MM.1S (cell line): ENCODE results near the gene BRINP2.

Source experiments
- DNase-seq: peaks from one replicate; pipeline ENCODE4 v3.0.0-alpha.2; 2015
- H2AFZ ChIP-seq: fragments of 300-600 bp; sonication (generic); 2 replicates; pipeline ENCODE4 v1.6.0; 2016; ENCODE audit warnings: antibody characterized with exemption, low read length
- H3F3A ChIP-seq: fragments of 300-600 bp; sonication (generic); 2 replicates; pipeline ENCODE4 v1.6.1; 2016; ENCODE audit warnings: mild to moderate bottlenecking, antibody characterized with exemption, low read length, moderate library complexity, mixed read lengths; ENCODE audit not compliant: insufficient read depth
- H3K27ac ChIP-seq: fragments of 300-600 bp; sonication (generic); 2 replicates; pipeline ENCODE4 v1.5.1; 2016; ENCODE audit warnings: mild to moderate bottlenecking, low read length
- H3K27me3 ChIP-seq: fragments of 300-600 bp; sonication (generic); replicated peaks from 2 replicates; pipeline ENCODE4 v1.6.0; 2016; ENCODE audit warnings: low read length; ENCODE audit not compliant: insufficient read depth
- H3K36me3 ChIP-seq: fragments of 300-600 bp; sonication (generic); replicated peaks from 2 replicates; pipeline ENCODE4 v1.6.1; 2016; ENCODE audit warnings: mild to moderate bottlenecking, low read length, mixed read lengths; ENCODE audit not compliant: insufficient read depth
- H3K4me1 ChIP-seq: fragments of 300-600 bp; sonication (generic); 2 replicates; pipeline ENCODE4 v1.6.1; 2016; ENCODE audit warnings: low read length, mixed read lengths
- H3K4me2 ChIP-seq: fragments of 300-600 bp; sonication (generic); 2 replicates; pipeline ENCODE4 v1.6.0; 2016; ENCODE audit warnings: low read depth, low read length
- H3K4me3 ChIP-seq: fragments of 300-600 bp; sonication (generic); 2 replicates; pipeline ENCODE4 v1.5.1; 2016; ENCODE audit warnings: low read length, mixed read lengths
- H3K79me2 ChIP-seq: fragments of 300-600 bp; sonication (generic); 2 replicates; pipeline ENCODE4 v1.6.1; 2016; ENCODE audit warnings: mixed run types, low read length, mixed read lengths
- H3K9ac ChIP-seq: fragments of 300-600 bp; sonication (generic); 2 replicates; pipeline ENCODE4 v1.6.1; 2016; ENCODE audit warnings: low read length, mixed read lengths
- H3K9me2 ChIP-seq: fragments of 300-600 bp; sonication (generic); replicated peaks from 2 replicates; pipeline ENCODE4 v1.6.1; 2016; ENCODE audit warnings: mild to moderate bottlenecking, low read length, mixed read lengths; ENCODE audit not compliant: insufficient read depth
- H3K9me3 ChIP-seq: fragments of 300-600 bp; sonication (generic); replicated peaks from 2 replicates; pipeline ENCODE4 v1.6.1; 2016; ENCODE audit warnings: mild to moderate bottlenecking, low read length, mixed read lengths; ENCODE audit not compliant: insufficient read depth
- H4K20me1 ChIP-seq: fragments of 300-600 bp; sonication (generic); 2 replicates; pipeline ENCODE4 v1.6.1; 2016; ENCODE audit warnings: mild to moderate bottlenecking, low read length, moderate library complexity, mixed read lengths; ENCODE audit not compliant: insufficient read depth
- CTCF ChIP-seq: fragments of 300-600 bp; sonication (generic); IDR thresholded peaks from 2 replicates; pipeline ENCODE4 v1.5.1; 2016; ENCODE audit warnings: antibody characterized with exemption, low read length, mixed read lengths
- EZH2 ChIP-seq: fragments of 300-600 bp; sonication (generic); optimal IDR thresholded peaks from 2 replicates; pipeline ENCODE3; 2017; ENCODE audit warnings: low read depth, mild to moderate bottlenecking, antibody characterized with exemption, low read length, mixed read lengths
- EZH2phosphoT487 ChIP-seq: fragments of 300-600 bp; sonication (generic); IDR thresholded peaks from 2 replicates; pipeline ENCODE4 v1.6.1; 2018; ENCODE audit warnings: antibody characterized with exemption, low read length

BRINP2 gene

GRCh38 chr1:177229781-177230180 lies 59.0 kb downstream of the BRINP2 start:
- Histone ChIP-seq H3F3A (no peaks in the 10 kb centered on the region), H2AFZ (no peak overlapping the region), H3K4me1 (no peaks in the 10 kb centered on the region), H3K9me2 (no peaks in the 10 kb centered on the region), H3K36me3 (no peaks in the 10 kb centered on the region), H3K4me3 (no peak overlapping the region), H3K27ac (no peak overlapping the region), H3K27me3 (no peaks in the 10 kb centered on the region), H3K9me3 (no peaks in the 10 kb centered on the region), H3K4me2 (no peak overlapping the region), H3K79me2 (no peaks in the 10 kb centered on the region), H4K20me1 (no peaks in the 10 kb centered on the region), H3K9ac (no peak overlapping the region)
- no peak for DNase-seq
- TF ChIP-seq EZH2 (no peak), CTCF (no peak)

DNA sequence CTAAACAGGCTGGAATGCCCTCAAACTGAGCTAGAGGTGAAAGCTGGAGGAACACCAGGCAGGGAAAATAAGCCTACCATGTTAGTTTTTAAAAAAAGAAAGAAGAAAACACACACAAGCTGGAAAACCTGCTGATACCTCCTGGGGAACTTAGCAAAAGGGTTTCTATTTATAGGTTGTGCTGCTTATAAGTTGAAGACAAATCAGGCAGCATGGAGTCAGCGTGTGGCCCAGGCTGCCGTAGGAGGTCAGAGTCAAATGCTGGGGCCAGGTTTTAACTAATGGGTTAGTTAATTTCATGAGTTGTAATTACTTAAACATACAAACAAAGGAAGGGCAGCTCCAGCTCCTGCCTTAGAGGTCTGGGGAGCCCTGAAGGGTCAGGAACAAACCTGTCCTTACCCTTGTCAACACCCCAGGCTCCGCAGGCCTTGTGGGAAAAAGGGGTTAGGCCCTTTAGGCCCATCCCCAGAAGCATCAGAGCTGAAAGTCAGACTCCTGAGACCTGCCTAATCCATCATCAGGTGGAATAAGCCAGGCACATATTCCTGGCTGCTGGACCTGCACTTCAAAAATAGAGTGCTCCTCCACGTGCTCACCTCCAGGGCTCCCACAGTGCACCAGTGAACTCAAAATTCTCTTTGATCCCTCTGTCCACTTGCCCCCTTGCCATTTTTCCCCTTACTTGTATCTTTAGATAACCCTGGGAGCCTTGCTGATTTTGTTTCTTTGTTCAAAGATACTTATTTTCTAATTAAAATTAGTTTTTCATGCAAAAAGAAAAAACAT lies 59.7 kb downstream of the BRINP2 start:
- Histone ChIP-seq H3K36me3 (no peaks in the 10 kb centered on the region), H3K27me3 (no peaks in the 10 kb centered on the region), H3F3A (no peaks in the 10 kb centered on the region), H3K27ac (no peak overlapping the region), H3K9me3 (no peaks in the 10 kb centered on the region), H3K79me2 (no peaks in the 10 kb centered on the region), H4K20me1 (no peaks in the 10 kb centered on the region), H2AFZ (no peak overlapping the region), H3K9me2 (no peaks in the 10 kb centered on the region), H3K4me1 (no peaks in the 10 kb centered on the region), H3K9ac (no peak overlapping the region), H3K4me3 (no peak overlapping the region), H3K4me2 (no peak overlapping the region)
- TF ChIP-seq EZH2phosphoT487 (no peak), EZH2 (no peak), CTCF (no peak)
- DNase-seq, result no peak

GRCh38 chr1:177235350-177235749 lies 64.6 kb downstream of the BRINP2 start:
- Histone ChIP-seq H4K20me1 (no peaks in the 10 kb centered on the region), H3K4me2 (no peak overlapping the region), H3K27ac (no peak overlapping the region), H3K4me3 (no peak overlapping the region), H2AFZ (no peak overlapping the region), H3K9ac (no peak overlapping the region), H3K27me3 (no peaks in the 10 kb centered on the region), H3K79me2 (no peaks in the 10 kb centered on the region), H3K9me2 (no peaks in the 10 kb centered on the region), H3K4me1 (no peaks in the 10 kb centered on the region), H3K36me3 (no peaks in the 10 kb centered on the region), H3K9me3 (no peaks in the 10 kb centered on the region), H3F3A (no peaks in the 10 kb centered on the region)
- TF ChIP-seq EZH2phosphoT487 (no peak), EZH2 (no peak), CTCF (no peak)
- DNase-seq, result no peak
